Ovary (tissue), 3 donors: ENCODE measurements around the gene ZSWIM8.

Experiments
- POLR2A ChIP-seq: fragments of 450-650 bp; IDR thresholded peaks from one replicate; pipeline ENCODE4 v1.6.1; 2017; ENCODE audit warnings: antibody characterized with exemption, mild to moderate bottlenecking, moderate library complexity
- TF ChIP-seq, protein P1 (sequence below), 3 donors: fragments of 450-650 bp in 2 of 3; fragments of 200-600 bp in 1 of 3; IDR thresholded peaks; one replicate each; pipeline versions ENCODE4 v1.5.1 to v1.8.0; 2016 to 2022; ENCODE audit warnings: antibody characterized with exemption in 3 of 3, mild to moderate bottlenecking in 1 of 3
- donor health status: DM: no; HTN: no; CAD: no.

DNA sequence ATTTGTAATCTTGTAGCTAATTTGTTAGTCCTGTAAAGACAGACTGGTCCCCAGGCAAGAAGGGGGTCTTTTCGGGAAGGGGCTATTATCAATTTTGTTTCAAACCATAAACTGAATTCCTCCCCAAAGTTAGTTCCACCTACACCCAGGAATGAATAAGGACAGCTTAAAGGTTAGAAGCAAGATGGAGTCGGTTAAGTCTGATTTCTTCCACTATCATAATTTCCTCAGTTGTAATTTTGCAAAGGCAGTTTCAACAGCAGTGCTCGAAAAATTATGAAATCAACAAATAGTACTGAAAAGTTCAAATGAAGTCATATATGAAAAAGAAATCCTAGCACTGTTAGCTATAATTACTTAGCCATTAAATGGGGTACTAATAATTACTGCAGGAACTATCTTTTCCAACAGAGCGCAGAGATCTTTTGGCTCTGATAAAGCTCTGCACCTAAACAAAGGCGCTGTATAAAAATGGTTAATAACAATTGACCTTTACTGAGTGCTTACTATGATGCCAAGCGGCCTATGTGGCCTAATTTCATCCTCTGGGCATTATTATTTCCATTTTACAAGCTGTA is 42.0 kb upstream of the ZSWIM8 start:
- TF ChIP-seq, protein P1, sequence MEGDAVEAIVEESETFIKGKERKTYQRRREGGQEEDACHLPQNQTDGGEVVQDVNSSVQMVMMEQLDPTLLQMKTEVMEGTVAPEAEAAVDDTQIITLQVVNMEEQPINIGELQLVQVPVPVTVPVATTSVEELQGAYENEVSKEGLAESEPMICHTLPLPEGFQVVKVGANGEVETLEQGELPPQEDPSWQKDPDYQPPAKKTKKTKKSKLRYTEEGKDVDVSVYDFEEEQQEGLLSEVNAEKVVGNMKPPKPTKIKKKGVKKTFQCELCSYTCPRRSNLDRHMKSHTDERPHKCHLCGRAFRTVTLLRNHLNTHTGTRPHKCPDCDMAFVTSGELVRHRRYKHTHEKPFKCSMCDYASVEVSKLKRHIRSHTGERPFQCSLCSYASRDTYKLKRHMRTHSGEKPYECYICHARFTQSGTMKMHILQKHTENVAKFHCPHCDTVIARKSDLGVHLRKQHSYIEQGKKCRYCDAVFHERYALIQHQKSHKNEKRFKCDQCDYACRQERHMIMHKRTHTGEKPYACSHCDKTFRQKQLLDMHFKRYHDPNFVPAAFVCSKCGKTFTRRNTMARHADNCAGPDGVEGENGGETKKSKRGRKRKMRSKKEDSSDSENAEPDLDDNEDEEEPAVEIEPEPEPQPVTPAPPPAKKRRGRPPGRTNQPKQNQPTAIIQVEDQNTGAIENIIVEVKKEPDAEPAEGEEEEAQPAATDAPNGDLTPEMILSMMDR (IDR thresholded peaks at IDR 0.05): no peak
- no peak for TF ChIP-seq POLR2A
